Measurements from ENCODE around the gene OSBPL7.

The OSBPL7 gene

DNA sequence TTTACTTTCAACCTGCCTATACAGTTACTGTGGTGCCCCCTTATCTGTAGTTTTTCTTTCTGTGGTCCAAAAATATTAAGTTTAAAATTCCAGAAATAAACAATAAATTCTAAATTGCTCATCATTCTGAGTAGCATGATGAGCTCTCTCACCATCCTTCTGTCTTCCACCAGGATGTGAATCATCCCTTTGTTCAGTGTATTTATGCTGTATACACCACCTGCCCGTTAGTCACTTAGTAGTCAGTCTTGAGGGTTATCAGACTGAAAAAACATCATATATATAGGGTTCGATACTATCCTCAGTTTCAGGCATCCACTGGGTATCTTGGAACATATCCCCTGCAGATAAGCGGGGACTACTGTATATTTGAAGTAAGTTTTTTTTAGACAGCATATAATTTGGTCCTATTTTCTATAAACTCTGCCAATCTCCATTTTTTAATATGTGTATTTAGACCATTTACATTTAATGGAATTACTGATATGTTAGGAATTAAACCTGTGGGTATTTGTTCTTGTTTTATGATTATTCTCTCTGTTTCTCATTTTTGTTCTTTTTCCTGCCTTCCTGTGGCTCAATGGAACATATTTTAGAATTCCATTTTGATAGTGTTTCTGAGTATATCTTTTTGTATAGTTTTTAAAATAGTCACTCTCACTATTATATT, 57.5 kb downstream of the OSBPL7 start:
- no peak for TF ChIP-seq ZNF274 (IDR thresholded peaks at IDR 0.05; ENCODE audit: low read depth, low read length)

DNA sequence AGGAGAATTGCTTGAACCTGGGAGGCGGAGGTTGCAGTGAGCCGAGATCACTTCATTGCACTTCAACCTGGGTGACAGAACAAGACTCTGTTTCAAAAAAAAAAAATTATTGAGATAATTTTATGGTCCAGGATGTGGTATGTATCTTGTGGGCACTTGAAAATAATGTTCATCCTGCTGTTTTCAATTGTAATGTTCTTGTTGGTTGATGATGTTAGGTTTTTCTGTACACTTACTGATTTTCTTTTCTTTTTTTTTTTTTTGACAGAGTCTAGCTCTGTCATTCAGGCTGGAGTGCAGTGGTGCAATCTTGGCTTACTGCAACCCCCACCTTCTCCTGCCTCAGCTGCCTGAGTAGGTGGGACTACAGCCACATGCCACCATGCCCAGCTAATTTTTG, 58.9 kb downstream of the OSBPL7 start:
- H3K4me3 ChIP-seq (ENCODE audit: low read length) = no peak overlapping the region
- TF ChIP-seq ZNF274 (IDR thresholded peaks at IDR 0.05; ENCODE audit: low read depth, low read length) = no peak

More for the DNA sequence above, 57.5 kb downstream of the OSBPL7 start:
- no peak overlapping the region for H3K4me3 ChIP-seq (ENCODE audit: low read length)

DNA sequence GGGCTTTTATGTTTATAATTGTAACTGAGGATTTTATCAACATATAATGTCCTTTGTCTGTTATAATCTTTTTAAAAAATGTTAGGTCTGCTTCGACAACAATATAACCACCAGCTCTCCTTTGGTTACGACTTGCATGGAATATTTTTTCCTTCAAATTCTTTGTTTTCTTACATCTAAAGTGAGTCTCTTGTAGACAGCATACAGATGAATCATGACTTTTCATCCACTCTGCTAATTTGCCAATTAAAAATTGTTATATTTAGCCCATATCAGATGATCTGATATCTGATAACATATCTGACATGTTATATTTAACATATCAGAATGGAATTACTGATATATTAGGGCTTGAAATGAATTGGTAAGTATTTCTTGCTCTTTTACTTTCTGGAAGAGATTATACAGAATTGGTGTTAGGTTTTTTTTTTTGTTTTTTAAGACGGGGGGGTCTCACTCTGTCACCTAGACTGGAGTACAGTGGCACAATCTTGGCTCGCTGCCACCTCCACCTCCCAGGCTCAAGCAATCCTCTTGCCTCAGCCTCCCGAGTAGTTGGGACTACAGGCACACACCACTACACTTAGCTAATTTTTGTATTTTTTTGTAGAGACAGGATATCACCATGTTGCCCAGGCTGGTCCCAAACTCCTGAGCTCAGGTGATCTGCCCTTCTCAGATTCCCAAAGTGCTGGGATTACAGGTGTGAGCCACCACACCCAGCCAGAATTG, 61.0 kb downstream of the OSBPL7 start:
- TF ChIP-seq ZNF274 (IDR thresholded peaks at IDR 0.05; ENCODE audit: low read depth, low read length) = no peak

DNA sequence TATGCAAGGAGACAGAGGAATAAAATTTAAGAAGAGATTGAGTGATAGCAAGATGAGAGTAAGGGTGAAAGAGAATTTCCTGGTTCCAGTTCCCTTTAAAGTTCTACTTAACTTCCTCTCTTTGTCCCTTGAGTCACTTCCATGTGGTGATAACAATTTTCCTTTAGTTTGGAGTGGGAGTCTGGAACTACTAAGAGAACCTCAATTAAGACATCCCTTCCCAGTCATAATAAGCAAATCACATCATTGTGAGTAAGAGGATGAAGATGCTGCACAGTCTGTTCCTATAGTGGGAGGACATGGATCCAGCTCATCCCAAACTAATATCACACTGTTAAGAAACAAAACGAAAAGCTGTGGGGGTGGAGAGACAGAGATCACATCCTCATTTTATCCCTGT, 64.2 kb downstream of the OSBPL7 start:
- TF ChIP-seq ZNF274 (IDR thresholded peaks at IDR 0.05; ENCODE audit: low read depth, low read length) = no peak
- no peak overlapping the region for H3K4me3 ChIP-seq (ENCODE audit: low read length)

More for the DNA sequence above, 61.0 kb downstream of the OSBPL7 start:
- no peak overlapping the region for H3K4me3 ChIP-seq (ENCODE audit: low read length)
